Thyroid gland (tissue), 4 donors: ENCODE data around the gene ZC3H12A.

ENCODE experiments used
- POLR2A ChIP-seq, 2 donors: fragments of 450-650 bp; IDR thresholded peaks; one replicate each; pipeline ENCODE4 v1.6.1; 2017; ENCODE audit warnings: antibody characterized with exemption in 2 of 2, mild to moderate bottlenecking in 2 of 2, moderate library complexity in 1 of 2
- TF ChIP-seq, protein P1 (sequence below), 6 experiments: fragments of 200-600 bp in 3 of 6; fragments of 450-650 bp in 3 of 6; sonication (generic) in 3 of 6; IDR thresholded peaks; one replicate each; pipeline ENCODE4 v1.5.1; 2016 to 2019; ENCODE audit warnings: antibody characterized with exemption in 6 of 6, mild to moderate bottlenecking in 2 of 6, inconsistent platforms in 1 of 6, moderate library complexity in 1 of 6

DNA sequence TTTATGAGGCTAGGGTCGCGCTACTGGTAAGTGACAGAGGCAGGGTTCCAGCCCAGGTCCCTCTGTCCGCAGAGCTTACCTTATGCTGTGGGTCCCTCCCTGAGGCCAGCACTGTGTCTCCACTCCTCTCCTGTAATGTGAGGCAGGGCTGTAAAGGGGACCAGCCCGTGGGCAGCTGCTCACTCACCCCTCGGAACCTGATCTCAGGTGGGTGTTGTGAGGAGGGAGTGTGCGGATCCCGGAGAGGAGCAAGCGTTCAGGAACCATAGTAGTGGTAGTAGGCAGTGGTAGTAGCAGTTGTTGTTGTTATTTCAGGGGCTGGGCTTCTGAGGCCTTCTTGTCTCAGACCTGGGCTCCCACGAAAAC is 1.7 kb downstream of the ZC3H12A start:
- TF ChIP-seq, protein P1, sequence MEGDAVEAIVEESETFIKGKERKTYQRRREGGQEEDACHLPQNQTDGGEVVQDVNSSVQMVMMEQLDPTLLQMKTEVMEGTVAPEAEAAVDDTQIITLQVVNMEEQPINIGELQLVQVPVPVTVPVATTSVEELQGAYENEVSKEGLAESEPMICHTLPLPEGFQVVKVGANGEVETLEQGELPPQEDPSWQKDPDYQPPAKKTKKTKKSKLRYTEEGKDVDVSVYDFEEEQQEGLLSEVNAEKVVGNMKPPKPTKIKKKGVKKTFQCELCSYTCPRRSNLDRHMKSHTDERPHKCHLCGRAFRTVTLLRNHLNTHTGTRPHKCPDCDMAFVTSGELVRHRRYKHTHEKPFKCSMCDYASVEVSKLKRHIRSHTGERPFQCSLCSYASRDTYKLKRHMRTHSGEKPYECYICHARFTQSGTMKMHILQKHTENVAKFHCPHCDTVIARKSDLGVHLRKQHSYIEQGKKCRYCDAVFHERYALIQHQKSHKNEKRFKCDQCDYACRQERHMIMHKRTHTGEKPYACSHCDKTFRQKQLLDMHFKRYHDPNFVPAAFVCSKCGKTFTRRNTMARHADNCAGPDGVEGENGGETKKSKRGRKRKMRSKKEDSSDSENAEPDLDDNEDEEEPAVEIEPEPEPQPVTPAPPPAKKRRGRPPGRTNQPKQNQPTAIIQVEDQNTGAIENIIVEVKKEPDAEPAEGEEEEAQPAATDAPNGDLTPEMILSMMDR (IDR thresholded peaks at IDR 0.05): no peak
- TF ChIP-seq POLR2A (IDR thresholded peaks at IDR 0.05): no peak
